ENCODE data around the gene IQGAP1. TPM values are rescaled to one million over a fixed set of nuclear protein-coding genes. Genes with fewer than 3 reads are reported as not detected.

Gene IQGAP1
- total and polyA plus RNA-seq, 2 experiments from 2014 or later, result 65.8 to 125 TPM

DNA sequence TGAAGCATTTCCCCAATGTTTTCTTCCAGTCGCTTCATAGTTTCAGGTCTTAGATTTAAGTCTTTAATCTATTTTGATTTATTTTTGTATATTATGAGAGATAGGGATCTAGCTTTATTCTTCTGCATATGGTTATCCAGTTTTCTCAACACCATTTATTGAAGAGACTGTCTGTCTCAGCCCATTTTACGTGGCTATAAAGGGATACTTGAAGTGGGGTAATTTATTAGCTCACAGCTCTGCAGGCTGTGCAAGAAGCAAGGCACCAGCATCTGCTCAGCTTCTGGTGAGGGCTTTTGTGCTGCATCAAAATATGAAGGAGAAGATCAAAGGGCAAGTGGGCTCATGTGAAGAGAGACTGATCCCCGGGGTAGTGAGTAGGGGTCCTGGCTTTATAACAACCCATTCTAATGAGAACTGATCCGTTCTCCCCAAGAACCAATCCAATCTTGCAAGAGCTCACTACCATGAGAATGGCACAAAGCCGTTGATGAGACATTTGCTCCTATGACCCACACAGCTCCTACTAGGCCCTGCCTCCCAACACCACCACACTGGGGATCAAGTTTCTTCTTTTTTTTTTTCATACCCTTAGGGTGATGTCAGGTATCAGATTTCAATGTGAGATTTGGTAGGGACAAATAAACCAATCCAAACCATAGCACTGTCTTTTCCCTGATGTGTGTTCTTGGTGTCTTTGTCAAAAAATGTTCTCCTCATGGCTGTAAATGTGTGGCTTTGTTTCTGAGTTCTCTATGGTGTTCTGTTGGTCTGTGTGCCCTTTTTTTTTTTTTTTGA, 63.2 kb downstream of the IQGAP1 start:
- H3K9me2 ChIP-seq (replicated peaks; ENCODE audit: insufficient read depth), result no peaks in the 10 kb centered on the region
- 75% methylated on average over 5 of the region's 5 CpGs for WGBS (ENCODE audit: low lambda C conversion rate, missing lambda C conversion rate)
- no peaks in the 10 kb centered on the region for H4K20me1 ChIP-seq (ENCODE audit: insufficient read depth, poor library complexity, severe bottlenecking)
- peaks cover 4% of the 10 kb centered on the region for H3K36me3 ChIP-seq (replicated peaks; ENCODE audit: insufficient read depth, low read depth)
- no peak overlapping the region for H3K4me2 ChIP-seq
- no peaks in the 10 kb centered on the region for H3K27me3 ChIP-seq
- TF ChIP-seq EZH2phosphoT487 (IDR thresholded peaks at IDR 0.05; ENCODE audit: low read depth, severe bottlenecking, unreplicated experiment) (no peak), EZH2 (IDR thresholded peaks at IDR 0.05; ENCODE audit: borderline replicate concordance) (no peak)
- TF ChIP-seq, protein P1, sequence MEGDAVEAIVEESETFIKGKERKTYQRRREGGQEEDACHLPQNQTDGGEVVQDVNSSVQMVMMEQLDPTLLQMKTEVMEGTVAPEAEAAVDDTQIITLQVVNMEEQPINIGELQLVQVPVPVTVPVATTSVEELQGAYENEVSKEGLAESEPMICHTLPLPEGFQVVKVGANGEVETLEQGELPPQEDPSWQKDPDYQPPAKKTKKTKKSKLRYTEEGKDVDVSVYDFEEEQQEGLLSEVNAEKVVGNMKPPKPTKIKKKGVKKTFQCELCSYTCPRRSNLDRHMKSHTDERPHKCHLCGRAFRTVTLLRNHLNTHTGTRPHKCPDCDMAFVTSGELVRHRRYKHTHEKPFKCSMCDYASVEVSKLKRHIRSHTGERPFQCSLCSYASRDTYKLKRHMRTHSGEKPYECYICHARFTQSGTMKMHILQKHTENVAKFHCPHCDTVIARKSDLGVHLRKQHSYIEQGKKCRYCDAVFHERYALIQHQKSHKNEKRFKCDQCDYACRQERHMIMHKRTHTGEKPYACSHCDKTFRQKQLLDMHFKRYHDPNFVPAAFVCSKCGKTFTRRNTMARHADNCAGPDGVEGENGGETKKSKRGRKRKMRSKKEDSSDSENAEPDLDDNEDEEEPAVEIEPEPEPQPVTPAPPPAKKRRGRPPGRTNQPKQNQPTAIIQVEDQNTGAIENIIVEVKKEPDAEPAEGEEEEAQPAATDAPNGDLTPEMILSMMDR (IDR thresholded peaks at IDR 0.05; ENCODE audit: poor library complexity), result no peak
- H3K4me1 ChIP-seq (ENCODE audit: insufficient read depth), result no peaks in the 10 kb centered on the region
- no peak overlapping the region for H2AFZ ChIP-seq
- H3K4me3 ChIP-seq, result no peak overlapping the region
- no peaks in the 10 kb centered on the region for H3K9me3 ChIP-seq (ENCODE audit: low read depth)
- no peak overlapping the region for H3K27ac ChIP-seq
- peaks cover 9% of the 10 kb centered on the region for H3K79me2 ChIP-seq
- no peak for DNase-seq (ENCODE audit: low spot score)

DNA sequence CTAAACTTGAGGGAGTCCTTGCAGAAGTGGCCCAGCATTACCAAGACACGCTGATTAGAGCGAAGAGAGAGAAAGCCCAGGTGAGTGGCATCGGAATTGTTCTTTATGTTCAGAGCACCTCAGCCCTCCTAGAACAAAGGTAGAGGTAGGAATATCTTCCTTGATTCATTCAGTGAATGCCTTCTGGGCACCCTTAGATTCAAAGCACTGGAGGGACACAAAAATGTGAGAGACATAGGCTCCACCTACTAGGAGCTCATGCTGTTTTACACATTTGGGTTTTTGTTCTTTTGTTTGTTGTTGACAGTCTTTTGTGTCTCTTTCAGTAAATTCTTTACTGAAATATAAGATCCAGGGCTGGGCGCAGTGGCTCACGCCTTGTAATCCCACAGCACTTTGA, 68.2 kb downstream of the IQGAP1 start:
- peaks cover 7% of the 10 kb centered on the region for H3K4me1 ChIP-seq (ENCODE audit: insufficient read depth)
- H3K79me2 ChIP-seq, result peaks cover 8% of the 10 kb centered on the region
- no peaks in the 10 kb centered on the region for H3K9me2 ChIP-seq (replicated peaks; ENCODE audit: insufficient read depth)
- H3K27ac ChIP-seq, result no peak overlapping the region
- H3K9me3 ChIP-seq (ENCODE audit: low read depth), result no peaks in the 10 kb centered on the region
- DNase-seq (ENCODE audit: low spot score), result no peak
- TF ChIP-seq, protein P1 (IDR thresholded peaks at IDR 0.05; ENCODE audit: poor library complexity), result no peak
- TF ChIP-seq EZH2 (IDR thresholded peaks at IDR 0.05; ENCODE audit: borderline replicate concordance), result no peak
- no peak for TF ChIP-seq EZH2phosphoT487 (IDR thresholded peaks at IDR 0.05; ENCODE audit: low read depth, severe bottlenecking, unreplicated experiment)
- no peak overlapping the region for H2AFZ ChIP-seq
- H3K4me3 ChIP-seq, result no peak overlapping the region
- no peaks in the 10 kb centered on the region for H4K20me1 ChIP-seq (ENCODE audit: insufficient read depth, poor library complexity, severe bottlenecking)
- whole genome bisulfite sequencing (ENCODE audit: low lambda C conversion rate, missing lambda C conversion rate), result 96% methylated on average over 5 of the region's 5 CpGs
- H3K27me3 ChIP-seq, result no peaks in the 10 kb centered on the region
- no peak overlapping the region for H3K4me2 ChIP-seq
- peaks cover 4% of the 10 kb centered on the region for H3K36me3 ChIP-seq (replicated peaks; ENCODE audit: insufficient read depth, low read depth)

DNA sequence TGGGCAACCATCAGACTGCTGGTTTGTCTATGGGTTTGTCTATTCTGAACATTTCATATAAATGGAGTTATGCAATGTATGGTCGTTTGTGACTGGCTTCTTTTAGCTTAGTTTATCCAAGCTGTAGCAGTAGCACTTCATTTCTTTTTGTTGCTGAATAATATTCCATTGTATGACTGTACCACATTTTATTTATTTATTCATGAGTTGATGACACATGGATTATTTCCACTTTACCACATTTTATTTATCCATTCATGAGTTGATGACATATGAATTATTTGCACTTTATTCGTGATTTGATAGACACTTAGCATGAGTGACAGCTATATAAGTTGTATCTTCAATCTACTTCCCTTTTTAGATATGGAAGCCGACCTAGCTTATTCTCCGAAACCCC, 70.0 kb downstream of the IQGAP1 start:
- no peaks in the 10 kb centered on the region for H3K9me3 ChIP-seq (ENCODE audit: low read depth)
- 84% methylated on average over 4 of the region's 4 CpGs for WGBS (ENCODE audit: low lambda C conversion rate, missing lambda C conversion rate)
- peaks cover 12% of the 10 kb centered on the region for H3K79me2 ChIP-seq
- no peak for DNase-seq (ENCODE audit: low spot score)
- H3K27me3 ChIP-seq, result no peaks in the 10 kb centered on the region
- H2AFZ ChIP-seq, result no peak overlapping the region
- H3K27ac ChIP-seq, result no peak overlapping the region
- no peak for TF ChIP-seq EZH2 (IDR thresholded peaks at IDR 0.05; ENCODE audit: borderline replicate concordance)
- TF ChIP-seq EZH2phosphoT487 (IDR thresholded peaks at IDR 0.05; ENCODE audit: low read depth, severe bottlenecking, unreplicated experiment), result no peak
- TF ChIP-seq, protein P1 (IDR thresholded peaks at IDR 0.05; ENCODE audit: poor library complexity), result no peak
- peaks cover 7% of the 10 kb centered on the region for H3K4me1 ChIP-seq (ENCODE audit: insufficient read depth)
- H3K36me3 ChIP-seq (replicated peaks; ENCODE audit: insufficient read depth, low read depth), result peaks cover 4% of the 10 kb centered on the region
- H3K9me2 ChIP-seq (replicated peaks; ENCODE audit: insufficient read depth), result no peaks in the 10 kb centered on the region
- no peaks in the 10 kb centered on the region for H4K20me1 ChIP-seq (ENCODE audit: insufficient read depth, poor library complexity, severe bottlenecking)
- no peak overlapping the region for H3K4me3 ChIP-seq
- no peak overlapping the region for H3K4me2 ChIP-seq

Measured in hepatocyte (in vitro differentiated cells).